ENCODE results near the gene WNT4. TPM values are rescaled to one million over a fixed set of nuclear protein-coding genes. Genes with fewer than 3 reads are reported as not detected.

Gene WNT4
- total and polyA plus RNA-seq, 2 donors (not counting 1 experiment from before 2014, with no cell fraction given): not detected

- POLR2A ChIA-PET: interaction anchor here (0.7 kb wide), 1 partner anchor 1151 kb away, joined by 3 read pairs; no protein-coding TSS in a partner anchor
- Histone ChIP-seq H4K20me1 (ENCODE audit: control insufficient read depth, insufficient read depth, low read length, poor library complexity, severe bottlenecking) (peaks cover 97% of the 10 kb centered on the region), H3K79me2 (ENCODE audit: control insufficient read depth, insufficient read depth, low read length) (peaks cover 59% of the 10 kb centered on the region), H2AFZ (ENCODE audit: insufficient read depth, low read depth, low read length, poor library complexity, severe bottlenecking) (no peak overlapping the region), H3K9me3 (ENCODE audit: control extremely low read depth in 1 of 3, control insufficient read depth in 2 of 3, insufficient read depth in 1 of 3, low read length in 2 of 3) (no peaks in the 10 kb centered on the region), H3K4me2 (replicated peaks; ENCODE audit: low read depth, low read length, poor library complexity, severe bottlenecking) (no peak overlapping the region), H3K4me1 (ENCODE audit: control insufficient read depth in 2 of 2, insufficient read depth in 2 of 2, low read length in 2 of 2) (peaks cover 18 to 27% of the 10 kb centered on the region in 2 donors), H3K36me3 (replicated peaks in 1 of 2; ENCODE audit: control extremely low read depth in 1 of 2, control insufficient read depth in 1 of 2, extremely low read depth in 1 of 2, insufficient read depth in 2 of 2, low read length in 1 of 2) (peaks cover 0 to 63% of the 10 kb centered on the region in 2 experiments), H3K9ac (ENCODE audit: low read length) (no peak overlapping the region), H3K27ac (ENCODE audit: low read length in 2 of 2) (no peak overlapping the region), H3K27me3 (replicated peaks in 1 of 4; ENCODE audit: control extremely low read depth in 1 of 4, control insufficient read depth in 3 of 4, insufficient read depth in 4 of 4, low read length in 3 of 4) (no peaks in the 10 kb centered on the region), H3K4me3 (ENCODE audit: control extremely low read depth in 1 of 5, extremely low read depth in 1 of 5, insufficient read depth in 1 of 5, low read depth in 2 of 5, low read length in 4 of 5) (no peak overlapping the region)
- intact Hi-C loops (cut with micrococcal nuclease): no loop called here
- CTCF ChIA-PET: interaction anchor here (0.6 to 0.7 kb wide), 2 partner anchors 11 to 13 kb away, joined by 3 read pairs; no protein-coding TSS in a partner anchor
- Mint-ChIP-seq H3K4me1 (peaks cover 35% of the 10 kb centered on the region), H3K27me3 (no peaks in the 10 kb centered on the region), H3K9me3 (ENCODE audit: insufficient read depth) (no peaks in the 10 kb centered on the region), H3K4me3 (no peak overlapping the region), H3K27ac (no peak overlapping the region)
- no peak for TF ChIP-seq EZH2 (IDR thresholded peaks at IDR 0.05; ENCODE audit: borderline replicate concordance, insufficient read depth, low read depth, low read length, poor library complexity, severe bottlenecking)
- TF ChIP-seq, protein P1, sequence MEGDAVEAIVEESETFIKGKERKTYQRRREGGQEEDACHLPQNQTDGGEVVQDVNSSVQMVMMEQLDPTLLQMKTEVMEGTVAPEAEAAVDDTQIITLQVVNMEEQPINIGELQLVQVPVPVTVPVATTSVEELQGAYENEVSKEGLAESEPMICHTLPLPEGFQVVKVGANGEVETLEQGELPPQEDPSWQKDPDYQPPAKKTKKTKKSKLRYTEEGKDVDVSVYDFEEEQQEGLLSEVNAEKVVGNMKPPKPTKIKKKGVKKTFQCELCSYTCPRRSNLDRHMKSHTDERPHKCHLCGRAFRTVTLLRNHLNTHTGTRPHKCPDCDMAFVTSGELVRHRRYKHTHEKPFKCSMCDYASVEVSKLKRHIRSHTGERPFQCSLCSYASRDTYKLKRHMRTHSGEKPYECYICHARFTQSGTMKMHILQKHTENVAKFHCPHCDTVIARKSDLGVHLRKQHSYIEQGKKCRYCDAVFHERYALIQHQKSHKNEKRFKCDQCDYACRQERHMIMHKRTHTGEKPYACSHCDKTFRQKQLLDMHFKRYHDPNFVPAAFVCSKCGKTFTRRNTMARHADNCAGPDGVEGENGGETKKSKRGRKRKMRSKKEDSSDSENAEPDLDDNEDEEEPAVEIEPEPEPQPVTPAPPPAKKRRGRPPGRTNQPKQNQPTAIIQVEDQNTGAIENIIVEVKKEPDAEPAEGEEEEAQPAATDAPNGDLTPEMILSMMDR (IDR thresholded peaks at IDR 0.05): no peak
- no peak for DNase-seq
- 97% methylated on average over 3 of the region's 3 CpGs for WGBS (ENCODE audit: insufficient coverage)
- ATAC-seq (ENCODE audit: low read depth): no peak
Measured at GRCh38 chr1:22111620-22112019, 31.3 kb downstream of the WNT4 start.

DNA sequence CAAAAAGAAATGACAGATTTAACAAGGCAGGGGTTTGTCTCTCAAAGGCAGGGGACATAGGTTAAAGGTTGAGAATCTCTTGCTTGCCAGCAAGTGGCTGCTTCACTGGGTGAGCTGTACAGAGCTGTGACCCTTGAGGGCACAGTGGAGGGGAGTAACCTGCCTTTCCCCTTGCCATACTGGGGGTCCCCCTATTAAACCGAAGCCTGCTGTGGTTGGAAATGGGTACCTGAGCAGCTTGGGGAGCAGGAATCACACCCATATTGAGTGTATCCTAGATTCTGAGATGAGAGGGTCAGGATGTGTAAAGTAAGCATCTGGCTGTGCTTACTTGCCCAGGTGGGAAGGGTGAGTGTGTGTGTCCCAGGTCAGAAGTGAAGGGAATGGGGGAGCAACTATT is 31.8 kb downstream of the WNT4 start:
- Mint-ChIP-seq H3K27ac (no peak overlapping the region), H3K27me3 (no peaks in the 10 kb centered on the region), H3K4me3 (no peak overlapping the region), H3K9me3 (ENCODE audit: insufficient read depth) (no peaks in the 10 kb centered on the region), H3K4me1 (peaks cover 35% of the 10 kb centered on the region)
- H3K27me3 ChIP-seq (replicated peaks in 1 of 4; ENCODE audit: control extremely low read depth in 1 of 4, control insufficient read depth in 3 of 4, insufficient read depth in 4 of 4, low read length in 3 of 4): no peaks in the 10 kb centered on the region
- no peak overlapping the region for H2AFZ ChIP-seq (ENCODE audit: insufficient read depth, low read depth, low read length, poor library complexity, severe bottlenecking)
- ATAC-seq (ENCODE audit: low read depth): no peak
- TF ChIP-seq EZH2 (IDR thresholded peaks at IDR 0.05; ENCODE audit: borderline replicate concordance, insufficient read depth, low read depth, low read length, poor library complexity, severe bottlenecking): no peak
- TF ChIP-seq, protein P1 (IDR thresholded peaks at IDR 0.05): no peak
- 100% methylated on average over 1 of the region's 1 CpG for WGBS (ENCODE audit: insufficient coverage)
- no peak overlapping the region for H3K27ac ChIP-seq (ENCODE audit: low read length in 2 of 2)
- H3K4me3 ChIP-seq (ENCODE audit: control extremely low read depth in 1 of 5, extremely low read depth in 1 of 5, insufficient read depth in 1 of 5, low read depth in 2 of 5, low read length in 4 of 5): no peak overlapping the region
- H3K9me3 ChIP-seq (ENCODE audit: control extremely low read depth in 1 of 3, control insufficient read depth in 2 of 3, insufficient read depth in 1 of 3, low read length in 2 of 3): no peaks in the 10 kb centered on the region
- intact Hi-C loops (cut with micrococcal nuclease): no loop called here
- peaks cover 64% of the 10 kb centered on the region for H3K79me2 ChIP-seq (ENCODE audit: control insufficient read depth, insufficient read depth, low read length)
- H3K4me2 ChIP-seq (replicated peaks; ENCODE audit: low read depth, low read length, poor library complexity, severe bottlenecking): no peak overlapping the region
- peaks cover 14 to 22% of the 10 kb centered on the region in 2 donors for H3K4me1 ChIP-seq (ENCODE audit: control insufficient read depth in 2 of 2, insufficient read depth in 2 of 2, low read length in 2 of 2)
- ChIA-PET CTCF (interaction anchor here (0.7 to 1.9 kb wide), 2 partner anchors 10 to 11 kb away, joined by 3 to 6 read pairs; no protein-coding TSS in a partner anchor), POLR2A (interaction anchor here (0.7 kb wide), 1 partner anchor 1152 kb away, joined by 3 read pairs; no protein-coding TSS in a partner anchor)
- peaks cover 0 to 63% of the 10 kb centered on the region in 2 experiments for H3K36me3 ChIP-seq (replicated peaks in 1 of 2; ENCODE audit: control extremely low read depth in 1 of 2, control insufficient read depth in 1 of 2, extremely low read depth in 1 of 2, insufficient read depth in 2 of 2, low read length in 1 of 2)
- H3K9ac ChIP-seq (ENCODE audit: low read length): no peak overlapping the region
- peaks cover 99% of the 10 kb centered on the region for H4K20me1 ChIP-seq (ENCODE audit: control insufficient read depth, insufficient read depth, low read length, poor library complexity, severe bottlenecking)
- DNase-seq: no peak
